Sigmoid colon (tissue), 4 donors: ENCODE measurements around the gene THAP4.

ENCODE experiments used
- EP300 ChIP-seq, 4 donors: sonication (generic); formaldehyde crosslinking; IDR thresholded peaks; one replicate each; pipeline ENCODE4 v1.6.1; 2017; ENCODE audit warnings: antibody characterized with exemption in 4 of 4
- POLR2A ChIP-seq, 2 donors: fragments of 450-650 bp; IDR thresholded peaks; one replicate each; pipeline ENCODE4 v1.6.1; 2016; ENCODE audit warnings: antibody characterized with exemption in 2 of 2, mild to moderate bottlenecking in 2 of 2, moderate library complexity in 2 of 2
- POLR2AphosphoS5 ChIP-seq, 4 donors: sonication (generic); formaldehyde crosslinking; IDR thresholded peaks; one replicate each; pipeline ENCODE4 v1.6.1; 2017; ENCODE audit warnings: antibody characterized with exemption in 4 of 4
- TF ChIP-seq, protein P1 (sequence below), 4 experiments: fragments of 450-650 bp in 3 of 4; fragments of 200-600 bp in 1 of 4; IDR thresholded peaks; one replicate each; pipeline ENCODE4 v1.5.1; 2016 to 2019; ENCODE audit warnings: antibody characterized with exemption in 4 of 4, mild to moderate bottlenecking in 3 of 4, moderate library complexity in 2 of 4

DNA sequence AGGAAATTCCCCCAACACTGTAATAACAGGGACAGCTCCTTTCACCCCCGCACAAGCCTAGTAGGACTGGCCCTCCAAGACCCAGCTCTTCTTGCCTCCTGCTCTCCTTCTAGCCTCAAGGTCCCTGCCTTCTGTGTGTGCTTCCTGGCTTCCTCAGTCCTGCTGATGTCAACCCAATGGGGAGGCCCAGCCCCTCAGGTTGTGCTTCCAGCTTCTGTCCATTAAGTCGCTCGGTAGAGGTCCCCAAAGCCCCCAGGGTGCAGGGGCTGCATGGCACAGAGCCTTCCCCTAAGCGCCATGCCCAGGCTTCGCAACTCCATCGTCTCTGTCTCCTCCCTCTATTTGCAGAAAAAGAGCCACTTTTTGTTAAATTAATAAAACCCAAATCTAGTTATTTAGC is 39.4 kb downstream of the THAP4 start:
- TF ChIP-seq POLR2A (IDR thresholded peaks at IDR 0.05) = no peak
- TF ChIP-seq, protein P1, sequence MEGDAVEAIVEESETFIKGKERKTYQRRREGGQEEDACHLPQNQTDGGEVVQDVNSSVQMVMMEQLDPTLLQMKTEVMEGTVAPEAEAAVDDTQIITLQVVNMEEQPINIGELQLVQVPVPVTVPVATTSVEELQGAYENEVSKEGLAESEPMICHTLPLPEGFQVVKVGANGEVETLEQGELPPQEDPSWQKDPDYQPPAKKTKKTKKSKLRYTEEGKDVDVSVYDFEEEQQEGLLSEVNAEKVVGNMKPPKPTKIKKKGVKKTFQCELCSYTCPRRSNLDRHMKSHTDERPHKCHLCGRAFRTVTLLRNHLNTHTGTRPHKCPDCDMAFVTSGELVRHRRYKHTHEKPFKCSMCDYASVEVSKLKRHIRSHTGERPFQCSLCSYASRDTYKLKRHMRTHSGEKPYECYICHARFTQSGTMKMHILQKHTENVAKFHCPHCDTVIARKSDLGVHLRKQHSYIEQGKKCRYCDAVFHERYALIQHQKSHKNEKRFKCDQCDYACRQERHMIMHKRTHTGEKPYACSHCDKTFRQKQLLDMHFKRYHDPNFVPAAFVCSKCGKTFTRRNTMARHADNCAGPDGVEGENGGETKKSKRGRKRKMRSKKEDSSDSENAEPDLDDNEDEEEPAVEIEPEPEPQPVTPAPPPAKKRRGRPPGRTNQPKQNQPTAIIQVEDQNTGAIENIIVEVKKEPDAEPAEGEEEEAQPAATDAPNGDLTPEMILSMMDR (IDR thresholded peaks at IDR 0.05) = no peak
- no peak for TF ChIP-seq POLR2AphosphoS5 (IDR thresholded peaks at IDR 0.05)
- no peak for TF ChIP-seq EP300 (IDR thresholded peaks at IDR 0.05)
